Stomach (tissue), 4 donors: ENCODE measurements around the gene UST.

ENCODE experiments used
- CTCF ChIP-seq, 7 experiments: fragments of 450-650 bp in 4 of 7; fragments of 200-600 bp in 3 of 7; sonication (generic) in 3 of 7; IDR thresholded peaks; one replicate each; pipeline ENCODE4 v1.5.1; 2016 to 2019; ENCODE audit warnings: antibody characterized with exemption in 7 of 7, control low read depth in 2 of 7, mild to moderate bottlenecking in 1 of 7
- EP300 ChIP-seq: sonication (generic); formaldehyde crosslinking; IDR thresholded peaks from one replicate; pipeline ENCODE4 v1.6.1; 2017; ENCODE audit warnings: antibody characterized with exemption
- POLR2A ChIP-seq, 4 donors: fragments of 450-650 bp; IDR thresholded peaks; one replicate each; pipeline ENCODE4 v1.6.1; 2016; ENCODE audit warnings: antibody characterized with exemption in 4 of 4, control low read depth in 2 of 4, mild to moderate bottlenecking in 1 of 4, moderate library complexity in 1 of 4
- POLR2AphosphoS5 ChIP-seq, 3 donors: sonication (generic); formaldehyde crosslinking; IDR thresholded peaks; one replicate each; pipeline ENCODE4 v1.6.1; 2016; ENCODE audit warnings: antibody characterized with exemption in 3 of 3

- TF ChIP-seq CTCF (IDR thresholded peaks at IDR 0.05) = no peak
- TF ChIP-seq POLR2A (IDR thresholded peaks at IDR 0.05) = no peak
- TF ChIP-seq EP300 = no peak
- TF ChIP-seq POLR2AphosphoS5 (IDR thresholded peaks at IDR 0.05) = no peak
These were observed 341.1 kb downstream of the UST start for GRCh38 chr6:149087898-149088297.
